Thyroid gland (tissue), 4 donors: ENCODE results near the gene TM9SF4.

Experiments used
- POLR2A ChIP-seq, 2 donors: fragments of 450-650 bp; IDR thresholded peaks; one replicate each; pipeline ENCODE4 v1.6.1; 2017; ENCODE audit warnings: antibody characterized with exemption in 2 of 2, mild to moderate bottlenecking in 2 of 2, moderate library complexity in 1 of 2
- TF ChIP-seq, protein P1 (sequence below), 6 experiments: fragments of 200-600 bp in 3 of 6; fragments of 450-650 bp in 3 of 6; sonication (generic) in 3 of 6; IDR thresholded peaks; one replicate each; pipeline ENCODE4 v1.5.1; 2016 to 2019; ENCODE audit warnings: antibody characterized with exemption in 6 of 6, mild to moderate bottlenecking in 2 of 6, inconsistent platforms in 1 of 6, moderate library complexity in 1 of 6

DNA sequence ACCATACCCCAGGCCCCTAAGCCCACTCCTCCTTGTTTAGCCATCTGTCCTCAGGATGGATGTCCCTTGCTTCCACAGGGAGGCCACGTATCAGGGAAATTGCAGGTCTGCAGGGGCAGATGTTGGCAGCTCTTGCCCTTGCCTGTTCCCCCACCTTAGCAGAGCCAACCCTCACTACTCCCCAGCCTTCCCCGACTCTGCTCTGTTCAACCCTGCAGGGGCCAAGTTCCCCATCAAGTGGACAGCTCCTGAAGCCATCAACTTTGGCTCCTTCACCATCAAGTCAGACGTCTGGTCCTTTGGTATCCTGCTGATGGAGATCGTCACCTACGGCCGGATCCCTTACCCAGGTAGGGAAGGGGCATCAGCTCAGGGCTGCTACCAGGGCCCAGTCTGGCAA lies 10.7 kb upstream of the TM9SF4 start:
- TF ChIP-seq, protein P1, sequence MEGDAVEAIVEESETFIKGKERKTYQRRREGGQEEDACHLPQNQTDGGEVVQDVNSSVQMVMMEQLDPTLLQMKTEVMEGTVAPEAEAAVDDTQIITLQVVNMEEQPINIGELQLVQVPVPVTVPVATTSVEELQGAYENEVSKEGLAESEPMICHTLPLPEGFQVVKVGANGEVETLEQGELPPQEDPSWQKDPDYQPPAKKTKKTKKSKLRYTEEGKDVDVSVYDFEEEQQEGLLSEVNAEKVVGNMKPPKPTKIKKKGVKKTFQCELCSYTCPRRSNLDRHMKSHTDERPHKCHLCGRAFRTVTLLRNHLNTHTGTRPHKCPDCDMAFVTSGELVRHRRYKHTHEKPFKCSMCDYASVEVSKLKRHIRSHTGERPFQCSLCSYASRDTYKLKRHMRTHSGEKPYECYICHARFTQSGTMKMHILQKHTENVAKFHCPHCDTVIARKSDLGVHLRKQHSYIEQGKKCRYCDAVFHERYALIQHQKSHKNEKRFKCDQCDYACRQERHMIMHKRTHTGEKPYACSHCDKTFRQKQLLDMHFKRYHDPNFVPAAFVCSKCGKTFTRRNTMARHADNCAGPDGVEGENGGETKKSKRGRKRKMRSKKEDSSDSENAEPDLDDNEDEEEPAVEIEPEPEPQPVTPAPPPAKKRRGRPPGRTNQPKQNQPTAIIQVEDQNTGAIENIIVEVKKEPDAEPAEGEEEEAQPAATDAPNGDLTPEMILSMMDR (IDR thresholded peaks at IDR 0.05) = no peak
- TF ChIP-seq POLR2A (IDR thresholded peaks at IDR 0.05) = no peak
